Measurements from ENCODE around the gene SLN. TPM values are rescaled to one million over a fixed set of nuclear protein-coding genes. Genes with fewer than 3 reads are reported as not detected.

The SLN gene
- total RNA-seq, 1 experiment from 2014 or later: not detected

GRCh38 chr11:107666911-107667613, 44.8 kb downstream of the SLN start:
- CTCF ChIA-PET: no interaction called here
- Histone ChIP-seq H3K4me2 (ENCODE audit: low read length) (no peak overlapping the region), H3K9me3 (ENCODE audit: control insufficient read depth in 1 of 2, insufficient read depth in 1 of 2, low read depth in 1 of 2, low read length in 2 of 2) (no peaks in the 10 kb centered on the region), H3K4me3 (replicated peaks in 1 of 2; ENCODE audit: low read depth in 1 of 2, low read length in 2 of 2) (no peak overlapping the region), H3K27ac (ENCODE audit: low read depth, low read length) (no peak overlapping the region), H3K9ac (ENCODE audit: low read length) (no peak overlapping the region), H4K20me1 (ENCODE audit: insufficient read depth) (no peaks in the 10 kb centered on the region), H3K4me1 (ENCODE audit: control insufficient read depth in 1 of 2, insufficient read depth in 2 of 2, low read length in 2 of 2) (0 out of 4 replicates have a peak, but pooled peaks cover 0 to 4% of the 10 kb centered on the region in 2 experiments), H3K27me3 (ENCODE audit: insufficient read depth, low read length) (no peaks in the 10 kb centered on the region), H3K9me2 (ENCODE audit: insufficient read depth) (no peaks in the 10 kb centered on the region), H3K79me2 (ENCODE audit: insufficient read depth, low read length) (no peaks in the 10 kb centered on the region), H2AFZ (ENCODE audit: low read depth, low read length, poor library complexity, severe bottlenecking) (no peak overlapping the region), H3K36me3 (ENCODE audit: control insufficient read depth in 1 of 2, insufficient read depth in 2 of 2, low read length in 2 of 2) (no peaks in the 10 kb centered on the region)
- intact Hi-C loops (cut with micrococcal nuclease): no loop called here
- RAD21 ChIA-PET (ENCODE audit: low non-redundant PET in 1 of 2, low total read pairs in 2 of 2, uncharacterized antibody in 2 of 2, unreplicated experiment in 2 of 2): no interaction called here
- no peak for TF ChIP-seq CBX3 (IDR thresholded peaks at IDR 0.05; ENCODE audit: low read depth)
- TF ChIP-seq ZFX (IDR thresholded peaks at IDR 0.05): 0 out of 2 replicates have a peak, but pooled peaks have one; percentile 16
- POLR2A ChIA-PET: no interaction called here
- no peak for DNase-seq (ENCODE audit: low read depth, low spot score)
- no peak for ATAC-seq
- BruUV-seq (replicated peaks): no TSS peak

GRCh38 chr11:107665018-107665417, 46.8 kb downstream of the SLN start:
- H3K9me2 ChIP-seq (ENCODE audit: insufficient read depth): no peaks in the 10 kb centered on the region
- H3K36me3 ChIP-seq (ENCODE audit: control insufficient read depth in 1 of 2, insufficient read depth in 2 of 2, low read length in 2 of 2): no peaks in the 10 kb centered on the region
- H3K4me1 ChIP-seq (ENCODE audit: control insufficient read depth in 1 of 2, insufficient read depth in 2 of 2, low read length in 2 of 2): 0 out of 4 replicates have a peak, but pooled peaks cover 0 to 4% of the 10 kb centered on the region in 2 experiments
- ChIA-PET POLR2A (no interaction called here), RAD21 (ENCODE audit: low non-redundant PET in 1 of 2, low total read pairs in 2 of 2, uncharacterized antibody in 2 of 2, unreplicated experiment in 2 of 2) (no interaction called here), CTCF (no interaction called here)
- intact Hi-C loops (cut with micrococcal nuclease): no loop called here
- H3K27me3 ChIP-seq (ENCODE audit: insufficient read depth, low read length): no peaks in the 10 kb centered on the region
- DNase-seq (ENCODE audit: low read depth, low spot score): no peak
- BruUV-seq (replicated peaks): no TSS peak
- no peaks in the 10 kb centered on the region for H3K79me2 ChIP-seq (ENCODE audit: insufficient read depth, low read length)
- no peak overlapping the region for H3K4me2 ChIP-seq (ENCODE audit: low read length)
- H4K20me1 ChIP-seq (ENCODE audit: insufficient read depth): no peaks in the 10 kb centered on the region
- H2AFZ ChIP-seq (ENCODE audit: low read depth, low read length, poor library complexity, severe bottlenecking): no peak overlapping the region
- H3K27ac ChIP-seq (ENCODE audit: low read depth, low read length): no peak overlapping the region
- H3K9ac ChIP-seq (ENCODE audit: low read length): no peak overlapping the region
- H3K4me3 ChIP-seq (replicated peaks in 1 of 2; ENCODE audit: low read depth in 1 of 2, low read length in 2 of 2): no peak overlapping the region
- H3K9me3 ChIP-seq (ENCODE audit: control insufficient read depth in 1 of 2, insufficient read depth in 1 of 2, low read depth in 1 of 2, low read length in 2 of 2): no peaks in the 10 kb centered on the region
- ATAC-seq: no peak
- TF ChIP-seq EZH2phosphoT487 (IDR thresholded peaks at IDR 0.05; ENCODE audit: borderline replicate concordance): no peak
- no peak for TF ChIP-seq SRF (IDR thresholded peaks at IDR 0.05; ENCODE audit: low read depth)
- no peak for TF ChIP-seq CBX3 (IDR thresholded peaks at IDR 0.05; ENCODE audit: low read depth)
- no peak for TF ChIP-seq MAX (IDR thresholded peaks at IDR 0.05)
- TF ChIP-seq TCF7L2 (IDR thresholded peaks at IDR 0.05; ENCODE audit: borderline replicate concordance, extremely low read depth, insufficient read depth, insufficient read length): no peak
- TF ChIP-seq YY1 (IDR thresholded peaks at IDR 0.05; ENCODE audit: extremely low read depth, insufficient replicate concordance, low read depth, low read length): no peak
- TF ChIP-seq SIN3A (IDR thresholded peaks at IDR 0.05; ENCODE audit: low read depth): no peak
- TF ChIP-seq ZFX (IDR thresholded peaks at IDR 0.05): no peak
- no peak for TF ChIP-seq EZH2 (IDR thresholded peaks at IDR 0.05)
- no peak for TF ChIP-seq FOSL1 (IDR thresholded peaks at IDR 0.05; ENCODE audit: low read depth)
- no peak for TF ChIP-seq CTCF (IDR thresholded peaks at IDR 0.05 in 2 of 3, conservative IDR thresholded peaks at IDR 0.05 in 1 of 3; ENCODE audit: borderline replicate concordance in 1 of 3, insufficient read depth in 1 of 3, low read depth in 2 of 3, low read length in 2 of 3)
- TF ChIP-seq ATF3 (IDR thresholded peaks at IDR 0.05): no peak
- TF ChIP-seq ZNF274 (IDR thresholded peaks at IDR 0.05; ENCODE audit: low read depth, low read length): no peak
- no peak for TF ChIP-seq POLR2AphosphoS5 (IDR thresholded peaks at IDR 0.05; ENCODE audit: low read depth, low read length)
- no peak for TF ChIP-seq POLR2A (IDR thresholded peaks at IDR 0.05; ENCODE audit: borderline replicate concordance, extremely low read depth, insufficient read depth, insufficient read length)

All from HCT116 (cell line).